HepG2 (cell line): Measurements from ENCODE around the gene ZC3H18. TPM values are rescaled to one million over a fixed set of nuclear protein-coding genes. Genes with fewer than 3 reads are reported as not detected.

Experiments used
- ATAC-seq: fragments of 200-7000 bp; cut with Tn5 transposase; 3 replicates; pipeline ENCODE4 v1.9.1; 2020; ENCODE audit warnings: mild to moderate bottlenecking, moderate library complexity
- BruUV-seq: library from RNA; stranded (reverse); fragments of 400-500 nt; replicated peaks from 2 replicates; lab custom pipeline; 2021; lab: Mats Ljungman, UMichigan
- CTCF ChIA-PET: fragments of 300-600 bp; formaldehyde crosslinking; extraction: SDS; loops from one replicate; lab custom pipeline; 2021; ENCODE audit warnings: low total read pairs, inconsistent platforms, low intra/inter-chr PET ratio; lab: Yijun Ruan, JAX
- POLR2A ChIA-PET: fragments of 350-600 bp; sonication (Branson Sonifier 250); formaldehyde crosslinking; loops from one replicate; lab custom pipeline; 2020; ENCODE audit warnings: antibody characterized with exemption, inconsistent platforms; lab: Yijun Ruan, JAX
- DNase-seq: peaks from one replicate; pipeline ENCODE4 v3.0.0-alpha.2; 2015; ENCODE audit warnings: low spot score
- FAIRE-seq: peaks from 3 replicates; lab custom pipeline; 2011; peaks lifted over from hg19 to GRCh38; lab: Jason Lieb, UNC
- H2AFZ ChIP-seq: one replicate; pipeline ENCODE4 v1.6.1; 2011; ENCODE audit warnings: low read length, inconsistent platforms
- H3K27ac ChIP-seq: fragments of 300-600 bp; 3 replicates; pipeline ENCODE4 v1.8.0; 2011; ENCODE audit warnings: mixed run types, mild to moderate bottlenecking, mixed read lengths, low read length, inconsistent platforms; ENCODE audit not compliant: insufficient read depth; ENCODE audit errors: extremely low read length
- H3K27me3 ChIP-seq, 2 experiments: fragments of 200-600 bp in 1 of 2; 2 replicates in 1 of 2; 3 replicates in 1 of 2; pipeline versions ENCODE4 v1.6.0 to v1.8.0; 2011; ENCODE audit warnings: low read length in 2 of 2, mild to moderate bottlenecking in 2 of 2, moderate library complexity in 2 of 2, inconsistent platforms in 1 of 2; ENCODE audit not compliant: insufficient read depth in 2 of 2, control insufficient read depth in 1 of 2
- H3K36me3 ChIP-seq, 2 experiments: fragments of 200-600 bp in 1 of 2; replicated peaks in 1 of 2; 2 replicates in 1 of 2; 3 replicates in 1 of 2; pipeline versions ENCODE4 v1.5.1 to v1.8.0; 2011; ENCODE audit warnings: low read length in 2 of 2, inconsistent platforms in 1 of 2; ENCODE audit not compliant: insufficient read depth in 2 of 2, control insufficient read depth in 1 of 2
- H3K4me1 ChIP-seq: 2 replicates; pipeline ENCODE4 v1.5.1; 2012; ENCODE audit warnings: low read length, inconsistent platforms; ENCODE audit not compliant: insufficient read depth
- H3K4me2 ChIP-seq: 2 replicates; pipeline ENCODE4 v1.6.0; 2011; ENCODE audit warnings: low read depth, low read length, inconsistent platforms
- H3K4me3 ChIP-seq, 3 experiments: fragments of 200-600 bp in 1 of 3; sonication (generic), shearing (Covaris generic) in 1 of 3; replicated peaks in 1 of 3; 2 replicates each; pipeline ENCODE4 v1.5.1; 2011 to 2016; ENCODE audit warnings: low read length in 3 of 3, inconsistent platforms in 2 of 3, low read depth in 2 of 3, mild to moderate bottlenecking in 2 of 3, control low read depth in 1 of 3, mixed read lengths in 1 of 3; ENCODE audit not compliant: insufficient read depth in 1 of 3
- H3K79me2 ChIP-seq: one replicate; pipeline ENCODE4 v1.6.1; 2011; ENCODE audit warnings: low read length, inconsistent platforms; ENCODE audit not compliant: insufficient read depth
- H3K9ac ChIP-seq: 2 replicates; pipeline ENCODE4 v1.6.0; 2011; ENCODE audit warnings: mild to moderate bottlenecking, low read depth, low read length, inconsistent platforms; ENCODE audit not compliant: insufficient read depth
- H3K9me3 ChIP-seq: 2 replicates; pipeline ENCODE4 v1.5.1; 2012; ENCODE audit warnings: mild to moderate bottlenecking, low read length
- H4K20me1 ChIP-seq: 2 replicates; pipeline ENCODE4 v1.6.0; 2011; ENCODE audit warnings: inconsistent platforms, mild to moderate bottlenecking, low read length, moderate library complexity; ENCODE audit not compliant: insufficient read depth
- WIZ ChIP-seq: sonication (generic); formaldehyde crosslinking; IDR thresholded peaks from 2 replicates; pipeline ENCODE4 v1.5.1; 2020; ENCODE audit warnings: mild to moderate bottlenecking, missing genetic modification reagents
- ZNF121 ChIP-seq: sonication (generic); formaldehyde crosslinking; IDR thresholded peaks from 2 replicates; pipeline ENCODE4 v1.5.0; 2020; ENCODE audit warnings: mild to moderate bottlenecking, missing genetic modification reagents
- WGBS: methylation state at CpG from one replicate; pipeline ENCODE4 v1.1.6; 2017; ENCODE audit warnings: low lambda C conversion rate; 5-methylcytosine and 5-hydroxymethylcytosine counted together
- in situ Hi-C: cut with HindIII; loops from 2 replicates; pipeline ENCODE4 v1.10.0; 2017; ENCODE audit warnings: low pct_unique_long_range_greater_than_20kb; ENCODE audit not compliant: extremely low pct_ligation_motif_present
- intact Hi-C: fragments of 100-400 bp; cut with micrococcal nuclease; formaldehyde crosslinking; loops from one replicate; pipeline ENCODE4 v1.10.0; 2022; ENCODE audit not compliant: unreplicated experiment
- polyA plus RNA-seq, 8 experiments: library from polyadenylated mRNA; depleted of rRNA in 3 of 8; stranded (reverse) in 7 of 8; unstranded in 1 of 8; fragments of >200 nt; fragmentation: Illumina TruSeq in 4 of 8; extraction: Trizol in 4 of 8; gene quantifications; 2 replicates each; pipeline versions ENCODE4 v1.2.1 to v1.2.3, GENCODE V29; 2011 to 2016; ENCODE audit warnings: low read depth in 4 of 8, missing spikeins in 1 of 8, mixed read lengths in 1 of 8; ENCODE audit not compliant: insufficient read depth in 1 of 8
- total RNA-seq, 5 experiments: library from RNA; depleted of rRNA; stranded (reverse); fragments of >200 nt; fragmentation: Illumina TruSeq; extraction: Trizol; gene quantifications; 2 replicates each; pipeline ENCODE4 v1.2.3, GENCODE V29; 2016; ENCODE audit warnings: low read depth in 1 of 5
- TF ChIP-seq, protein P1 (sequence below): sonication (generic); formaldehyde crosslinking; IDR thresholded peaks from 2 replicates; pipeline ENCODE4 v1.8.0; 2022; ENCODE audit warnings: low read depth, missing genetic modification reagents
- TF ChIP-seq, protein P2 (sequence below): sonication (generic); formaldehyde crosslinking; IDR thresholded peaks from 2 replicates; pipeline ENCODE4 v1.8.0; 2022; ENCODE audit warnings: mild to moderate bottlenecking, missing genetic modification reagents

The ZC3H18 gene
- total and polyA plus RNA-seq, 2 of the 13 experiments (the other 11 are each of a cell fraction or from before 2014, with no cell fraction given): 11.2 to 27.4 TPM

DNA sequence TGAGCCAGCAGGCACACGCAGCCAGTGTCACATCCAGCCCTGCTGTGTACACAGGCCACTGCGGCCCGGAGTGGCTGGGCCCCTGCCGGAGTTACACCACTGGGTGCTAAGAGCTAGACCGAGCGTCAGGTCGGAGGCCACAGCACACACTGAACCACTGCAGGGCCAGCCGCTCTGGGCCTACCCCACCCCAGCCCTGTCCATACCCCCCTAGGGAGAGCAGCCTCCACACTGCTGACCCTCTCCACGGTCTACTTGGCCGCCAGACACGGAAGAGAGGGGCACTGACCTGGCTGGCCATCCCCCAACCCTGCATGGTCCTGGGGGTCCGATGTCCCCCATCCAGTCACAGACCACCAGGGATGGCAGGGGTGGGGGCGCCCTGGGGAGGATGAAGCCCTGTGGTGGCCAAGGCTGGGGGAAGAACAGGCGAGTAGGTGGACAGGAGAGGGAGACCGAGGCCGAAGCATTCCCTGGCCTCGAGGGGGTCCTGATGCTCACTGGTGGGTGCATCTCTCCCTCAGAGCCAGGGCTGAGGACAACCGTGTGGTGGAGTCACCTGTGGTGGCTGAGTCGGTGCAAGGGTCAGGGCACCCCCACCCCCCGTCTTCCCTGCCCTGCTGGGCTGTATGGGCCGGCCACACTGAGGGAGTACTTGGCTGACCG lies 34.9 kb upstream of the ZC3H18 start (continued):
- TF ChIP-seq, protein P1, sequence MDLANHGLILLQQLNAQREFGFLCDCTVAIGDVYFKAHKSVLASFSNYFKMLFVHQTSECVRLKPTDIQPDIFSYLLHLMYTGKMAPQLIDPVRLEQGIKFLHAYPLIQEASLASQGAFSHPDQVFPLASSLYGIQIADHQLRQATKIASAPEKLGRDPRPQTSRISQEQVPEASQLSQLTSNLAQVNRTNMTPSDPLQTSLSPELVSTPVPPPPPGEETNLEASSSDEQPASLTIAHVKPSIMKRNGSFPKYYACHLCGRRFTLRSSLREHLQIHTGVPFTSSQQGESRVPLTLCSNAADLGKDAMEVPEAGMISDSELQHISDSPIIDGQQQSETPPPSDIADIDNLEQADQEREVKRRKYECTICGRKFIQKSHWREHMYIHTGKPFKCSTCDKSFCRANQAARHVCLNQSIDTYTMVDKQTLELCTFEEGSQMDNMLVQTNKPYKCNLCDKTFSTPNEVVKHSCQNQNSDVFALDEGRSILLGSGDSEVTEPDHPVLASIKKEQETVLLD (CRISPR knock-in tag): no peak

DNA sequence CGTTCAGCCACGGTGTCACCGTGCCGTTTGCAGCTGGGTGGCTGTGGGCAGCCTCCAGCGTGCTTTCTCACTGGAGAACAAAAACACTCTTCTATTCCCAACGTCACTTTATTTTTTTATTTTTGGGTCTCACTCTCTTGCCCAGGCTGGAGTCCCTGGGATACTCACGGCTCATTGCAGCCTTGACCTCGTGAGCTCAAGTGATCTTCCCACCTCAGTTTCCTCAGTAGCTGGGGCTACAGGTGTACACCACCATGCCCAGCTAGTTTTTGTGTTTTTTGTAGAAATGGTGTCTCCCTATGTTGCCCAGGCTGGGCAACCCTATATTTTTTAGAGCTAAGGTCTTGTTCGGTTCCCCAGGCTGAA lies 34.4 kb upstream of the ZC3H18 start:
- Histone ChIP-seq H3K9ac (no peak overlapping the region), H3K4me2 (no peak overlapping the region), H3K4me1 (no peaks in the 10 kb centered on the region), H2AFZ (no peak overlapping the region), H3K79me2 (no peaks in the 10 kb centered on the region), H3K4me3 (no peak overlapping the region), H3K9me3 (no peaks in the 10 kb centered on the region), H4K20me1 (no peaks in the 10 kb centered on the region; the same call in 1 of the 2 replicates), H3K27ac (no peak overlapping the region), H3K36me3 (peaks cover 0 to 10% of the 10 kb centered on the region in 2 experiments; a peak in 2 of 5 replicates), H3K27me3 (peaks cover 13 to 29% of the 10 kb centered on the region in 2 experiments; a peak in 4 of 5 replicates)
- ATAC-seq (no peak), DNase-seq (no peak), FAIRE-seq (no peak)
- POLR2A ChIA-PET: no interaction called here
- 84% methylated on average over 9 of the region's 9 CpGs for WGBS
- BruUV-seq: no TSS peak
- TF ChIP-seq ZNF121 (CRISPR knock-in tag) (peak; percentile 78), WIZ (CRISPR knock-in tag) (0 out of 2 replicates have a peak, but pooled peaks have one; percentile 30)
- TF ChIP-seq, protein P2, sequence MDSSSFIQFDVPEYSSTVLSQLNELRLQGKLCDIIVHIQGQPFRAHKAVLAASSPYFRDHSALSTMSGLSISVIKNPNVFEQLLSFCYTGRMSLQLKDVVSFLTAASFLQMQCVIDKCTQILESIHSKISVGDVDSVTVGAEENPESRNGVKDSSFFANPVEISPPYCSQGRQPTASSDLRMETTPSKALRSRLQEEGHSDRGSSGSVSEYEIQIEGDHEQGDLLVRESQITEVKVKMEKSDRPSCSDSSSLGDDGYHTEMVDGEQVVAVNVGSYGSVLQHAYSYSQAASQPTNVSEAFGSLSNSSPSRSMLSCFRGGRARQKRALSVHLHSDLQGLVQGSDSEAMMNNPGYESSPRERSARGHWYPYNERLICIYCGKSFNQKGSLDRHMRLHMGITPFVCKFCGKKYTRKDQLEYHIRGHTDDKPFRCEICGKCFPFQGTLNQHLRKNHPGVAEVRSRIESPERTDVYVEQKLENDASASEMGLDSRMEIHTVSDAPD (CRISPR knock-in tag): no peak
- CTCF ChIA-PET: no interaction called here
- intact Hi-C loops: no loop called here
- in situ Hi-C loops: no loop called here
